ENCODE measurements around the gene TTC23. TPM values are rescaled to one million over a fixed set of nuclear protein-coding genes. Genes with fewer than 3 reads are reported as not detected.

The TTC23 gene
- total RNA-seq, 2 experiments from 2014 or later: 0.19 to 0.81 TPM

- no peaks in the 10 kb centered on the region for H3K4me1 Mint-ChIP-seq (ENCODE audit: low read depth)
- H3K36me3 Mint-ChIP-seq (ENCODE audit: low read depth): no peaks in the 10 kb centered on the region
- no peaks in the 10 kb centered on the region for H3K9me3 Mint-ChIP-seq
- no peaks in the 10 kb centered on the region for H3K27me3 Mint-ChIP-seq
- Histone ChIP-seq H3K9me3 (ENCODE audit: control insufficient read depth in 1 of 2, insufficient read depth in 1 of 2, low read length in 2 of 2) (no peaks in the 10 kb centered on the region), H3K27me3 (ENCODE audit: control insufficient read depth in 1 of 2, insufficient read depth in 2 of 2, low read length in 2 of 2) (no peaks in the 10 kb centered on the region), H3K36me3 (ENCODE audit: insufficient read depth, low read length) (no peaks in the 10 kb centered on the region), H3K4me1 (ENCODE audit: insufficient read depth, low read length) (no peaks in the 10 kb centered on the region), H3K4me3 (ENCODE audit: low read length) (no peak overlapping the region), H3K27ac (ENCODE audit: low read depth in 1 of 2, low read length in 2 of 2) (no peak overlapping the region)
- ChIA-PET CTCF (no interaction called here), POLR2A (no interaction called here)
- intact Hi-C loops (cut with DNase I, micrococcal nuclease): no loop called here
- no peak overlapping the region for H3K27ac Mint-ChIP-seq
- ATAC-seq (ENCODE audit: poor library complexity) (no peak), DNase-seq (no peak)
- TF ChIP-seq CTCF (IDR thresholded peaks at IDR 0.05): no peak
- no peak overlapping the region for H3K4me3 Mint-ChIP-seq
These were observed 118.5 kb downstream of the TTC23 start for GRCh38 chr15:99130765-99131440.

GRCh38 chr15:99130314-99130713 lies 119.1 kb downstream of the TTC23 start:
- intact Hi-C loops (cut with DNase I, micrococcal nuclease): no loop called here
- Mint-ChIP-seq H3K36me3 (ENCODE audit: low read depth) (no peaks in the 10 kb centered on the region), H3K27ac (no peak overlapping the region), H3K4me1 (ENCODE audit: low read depth) (no peaks in the 10 kb centered on the region), H3K4me3 (no peak overlapping the region), H3K27me3 (no peaks in the 10 kb centered on the region), H3K9me3 (no peaks in the 10 kb centered on the region)
- H3K9me3 ChIP-seq (ENCODE audit: control insufficient read depth in 1 of 2, insufficient read depth in 1 of 2, low read length in 2 of 2): peaks cover 0 to 1% of the 10 kb centered on the region in 2 experiments
- no peaks in the 10 kb centered on the region for H3K27me3 ChIP-seq (ENCODE audit: control insufficient read depth in 1 of 2, insufficient read depth in 2 of 2, low read length in 2 of 2)
- H3K27ac ChIP-seq (ENCODE audit: low read depth in 1 of 2, low read length in 2 of 2): no peak overlapping the region
- ChIA-PET CTCF (no interaction called here), POLR2A (no interaction called here)
- no peak for DNase-seq
- no peak for TF ChIP-seq CTCF (IDR thresholded peaks at IDR 0.05)
- H3K36me3 ChIP-seq (ENCODE audit: insufficient read depth, low read length): no peaks in the 10 kb centered on the region
- no peaks in the 10 kb centered on the region for H3K4me1 ChIP-seq (ENCODE audit: insufficient read depth, low read length)
- ATAC-seq (ENCODE audit: poor library complexity): no peak
- H3K4me3 ChIP-seq (ENCODE audit: low read length): no peak overlapping the region

- H3K27me3 Mint-ChIP-seq: no peaks in the 10 kb centered on the region
- no peaks in the 10 kb centered on the region for H3K4me1 Mint-ChIP-seq (ENCODE audit: low read depth)
- no peaks in the 10 kb centered on the region for H3K36me3 ChIP-seq (ENCODE audit: insufficient read depth, low read length)
- H3K4me3 Mint-ChIP-seq: no peak overlapping the region
- no peak for ATAC-seq (ENCODE audit: poor library complexity)
- ChIA-PET POLR2A (no interaction called here), CTCF (no interaction called here)
- H3K9me3 ChIP-seq (ENCODE audit: control insufficient read depth in 1 of 2, insufficient read depth in 1 of 2, low read length in 2 of 2): peaks cover 0 to 3% of the 10 kb centered on the region in 2 experiments
- H3K4me1 ChIP-seq (ENCODE audit: insufficient read depth, low read length): no peaks in the 10 kb centered on the region
- H3K27ac ChIP-seq (ENCODE audit: low read depth in 1 of 2, low read length in 2 of 2): no peak overlapping the region
- TF ChIP-seq CTCF (IDR thresholded peaks at IDR 0.05): no peak
- H3K27me3 ChIP-seq (ENCODE audit: control insufficient read depth in 1 of 2, insufficient read depth in 2 of 2, low read length in 2 of 2): no peaks in the 10 kb centered on the region
- DNase-seq: no peak
- H3K4me3 ChIP-seq (ENCODE audit: low read length): no peak overlapping the region
- intact Hi-C loops (cut with DNase I, micrococcal nuclease): no loop called here
- no peaks in the 10 kb centered on the region for H3K9me3 Mint-ChIP-seq
- H3K36me3 Mint-ChIP-seq (ENCODE audit: low read depth): no peaks in the 10 kb centered on the region
- H3K27ac Mint-ChIP-seq: no peak overlapping the region
These were observed 119.7 kb downstream of the TTC23 start for GRCh38 chr15:99129644-99130043.
